HG03280 (cell line): ENCODE results near the gene IGF1R.

ENCODE experiments used
- ATAC-seq: cut with Tn5 transposase; IDR thresholded peaks from one replicate; pipeline ENCODE4 v1.9.1; 2021; ENCODE audit warnings: mild to moderate bottlenecking, moderate library complexity; ENCODE audit not compliant: unreplicated experiment

IGF1R gene

DNA sequence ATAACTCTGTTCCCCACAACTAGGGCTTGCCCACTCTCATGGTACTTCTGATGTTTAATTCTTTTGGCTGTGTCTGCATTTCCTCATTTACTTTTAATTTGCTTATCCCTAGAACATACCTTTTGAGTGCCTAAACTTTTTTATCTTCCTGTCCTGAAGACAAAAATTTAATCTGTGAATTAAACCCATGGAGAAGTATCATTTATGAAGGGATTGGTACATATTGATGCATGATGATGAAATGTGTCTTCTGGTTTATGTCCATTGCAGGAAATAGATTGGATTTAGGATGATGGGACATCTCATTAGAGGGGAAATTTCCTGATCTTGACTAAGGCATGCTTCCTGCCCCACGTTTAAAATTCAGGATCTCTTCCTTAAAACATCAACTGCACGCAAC, 249.8 kb downstream of the IGF1R start:
- no peak for ATAC-seq

DNA sequence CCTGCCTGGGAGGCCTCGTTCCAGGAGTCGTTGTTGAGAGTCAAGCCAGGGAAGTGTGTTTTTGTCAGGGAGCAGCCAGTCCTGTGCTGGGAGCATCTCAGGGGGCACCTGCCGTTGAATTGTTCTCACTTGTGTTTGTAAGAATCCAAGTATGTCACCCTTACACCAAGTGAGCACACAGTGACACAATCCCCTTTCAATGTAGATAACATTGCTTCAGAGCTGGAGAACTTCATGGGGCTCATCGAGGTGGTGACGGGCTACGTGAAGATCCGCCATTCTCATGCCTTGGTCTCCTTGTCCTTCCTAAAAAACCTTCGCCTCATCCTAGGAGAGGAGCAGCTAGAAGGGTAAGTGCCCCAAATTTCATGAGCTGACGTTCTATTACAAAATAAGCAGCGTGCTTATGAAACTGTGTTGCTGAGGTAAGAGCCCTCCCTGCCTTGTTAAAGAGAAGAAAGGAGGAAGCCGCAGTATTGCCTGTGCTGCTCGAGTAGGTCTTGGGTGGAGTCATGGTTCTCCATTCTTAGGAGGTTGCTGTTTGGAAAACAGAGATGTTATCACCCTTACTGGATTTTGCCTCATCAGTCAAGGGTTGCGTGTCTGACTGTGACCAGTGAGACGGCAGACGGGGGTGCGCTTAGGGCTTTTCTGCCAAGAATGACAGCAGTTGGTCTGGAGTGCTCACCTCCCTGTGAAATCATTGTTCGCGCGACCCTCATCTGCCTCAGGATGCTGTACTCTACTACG, 251.1 kb downstream of the IGF1R start:
- no peak for ATAC-seq

DNA sequence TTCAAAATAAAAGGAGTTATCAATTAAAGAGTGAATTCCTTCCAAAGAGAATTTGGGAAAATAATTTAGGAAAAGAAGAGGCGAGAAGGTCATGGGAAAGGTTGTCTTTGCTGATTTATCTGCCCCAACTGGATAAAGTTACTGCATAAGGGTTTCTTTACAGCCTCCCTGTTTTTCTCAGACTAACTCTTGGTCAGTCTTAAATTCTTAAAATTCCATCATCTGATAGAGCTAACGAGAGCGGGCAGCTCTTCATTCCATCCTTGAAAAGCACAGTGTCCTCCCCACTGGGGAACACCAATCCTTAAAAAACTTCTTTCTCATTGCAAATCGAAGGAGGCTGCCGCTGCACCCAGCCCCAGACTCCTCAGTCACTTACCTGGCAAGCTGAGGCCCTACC, 252.0 kb downstream of the IGF1R start:
- ATAC-seq, result no peak

DNA sequence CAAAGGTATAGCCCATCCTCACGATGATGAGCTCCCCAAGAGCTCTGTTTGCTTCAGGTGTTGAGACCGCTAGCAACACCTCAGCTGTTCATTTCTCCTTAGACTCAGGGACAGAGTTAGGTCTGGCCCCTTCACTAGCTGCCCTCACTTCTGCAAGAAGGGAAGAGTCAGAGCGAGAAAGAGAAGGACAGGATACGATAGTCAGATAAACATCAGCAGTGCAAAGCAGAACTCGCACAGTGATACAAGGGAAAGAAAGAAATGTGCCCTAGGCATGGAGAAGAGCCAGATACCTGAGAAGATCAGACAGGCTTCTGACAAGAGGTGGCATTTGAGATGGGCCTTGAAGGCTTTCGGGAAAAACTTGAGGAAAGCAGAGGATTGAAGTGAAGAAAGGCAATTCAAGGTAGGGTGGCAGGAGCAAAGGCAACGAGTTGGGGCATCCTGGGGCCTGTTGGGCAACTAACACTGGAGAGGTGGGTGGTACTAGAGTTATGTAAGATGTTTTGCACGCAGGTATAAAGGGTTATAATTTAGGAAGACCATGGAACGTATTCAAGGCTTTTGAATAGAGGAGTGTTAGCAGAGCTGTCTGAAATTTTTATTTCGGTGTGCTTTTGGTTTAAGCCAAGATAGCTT, 253.2 kb downstream of the IGF1R start:
- ATAC-seq, result no peak

DNA sequence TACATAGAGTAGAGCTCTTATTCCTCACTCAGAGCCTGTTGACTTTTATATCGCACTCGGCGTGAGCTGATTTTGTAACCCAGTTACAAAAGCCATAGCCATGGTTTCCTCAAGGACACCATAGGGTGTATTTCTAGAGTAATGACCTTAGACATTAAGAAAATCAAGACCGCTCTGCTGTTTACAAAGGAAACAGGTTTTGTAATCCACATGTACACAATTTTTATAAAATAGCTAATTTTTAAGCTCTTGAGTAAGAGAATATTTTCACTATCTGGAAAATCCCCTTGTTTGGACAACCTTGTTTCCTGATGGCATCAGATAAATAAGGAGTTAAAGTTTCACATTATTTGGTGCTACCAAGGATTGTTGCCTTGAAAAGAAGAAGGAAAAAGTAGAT, 254.6 kb downstream of the IGF1R start:
- ATAC-seq, result no peak

DNA sequence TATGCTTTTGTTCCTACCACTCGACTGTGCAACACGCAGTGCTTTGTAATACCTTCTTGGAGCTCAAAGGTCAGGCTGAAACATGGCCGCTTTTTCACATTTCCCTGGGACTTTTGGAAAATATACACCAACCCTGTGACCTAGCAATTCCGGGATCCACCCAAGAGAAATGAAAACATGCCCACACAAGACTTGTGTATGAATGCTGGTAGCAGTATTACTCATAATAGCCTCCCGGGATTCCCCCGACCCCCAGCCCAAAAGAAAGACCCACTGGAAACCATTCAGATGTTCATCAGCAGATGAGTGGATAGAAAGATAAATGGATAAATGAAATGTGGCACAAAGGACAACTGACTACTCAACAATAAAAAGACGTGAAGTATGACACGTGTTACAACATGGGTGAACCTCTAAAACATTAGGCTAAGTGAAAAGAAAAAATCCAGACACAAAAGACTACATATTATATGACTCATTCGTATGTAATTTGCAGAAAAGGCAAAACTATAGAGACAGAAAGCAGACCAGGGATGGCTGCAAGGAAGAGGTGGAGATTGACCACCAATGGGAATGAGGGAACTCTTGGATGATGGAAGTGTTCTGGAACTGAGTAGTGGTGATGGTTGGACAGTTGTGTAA, 255.2 kb downstream of the IGF1R start:
- ATAC-seq, result no peak

DNA sequence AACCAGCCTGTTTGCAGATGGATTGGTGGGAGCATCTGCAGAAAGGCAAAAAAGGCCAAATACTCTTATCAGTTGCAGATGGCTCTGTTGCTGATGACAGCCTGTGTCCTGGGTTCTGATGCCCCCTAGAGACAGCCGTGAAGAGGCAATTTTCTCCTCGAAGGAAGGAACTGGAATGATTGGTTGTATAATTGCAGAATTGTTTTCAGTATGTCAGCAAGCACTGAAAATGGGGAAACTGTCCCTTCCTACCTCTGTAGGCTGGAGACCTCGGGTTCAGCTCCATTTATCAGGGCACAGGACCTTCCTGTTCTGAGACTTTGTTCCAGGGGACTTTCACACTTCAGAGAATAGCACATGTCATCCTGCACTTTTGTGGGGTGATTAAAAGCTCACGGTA, 256.2 kb downstream of the IGF1R start:
- ATAC-seq, result no peak

DNA sequence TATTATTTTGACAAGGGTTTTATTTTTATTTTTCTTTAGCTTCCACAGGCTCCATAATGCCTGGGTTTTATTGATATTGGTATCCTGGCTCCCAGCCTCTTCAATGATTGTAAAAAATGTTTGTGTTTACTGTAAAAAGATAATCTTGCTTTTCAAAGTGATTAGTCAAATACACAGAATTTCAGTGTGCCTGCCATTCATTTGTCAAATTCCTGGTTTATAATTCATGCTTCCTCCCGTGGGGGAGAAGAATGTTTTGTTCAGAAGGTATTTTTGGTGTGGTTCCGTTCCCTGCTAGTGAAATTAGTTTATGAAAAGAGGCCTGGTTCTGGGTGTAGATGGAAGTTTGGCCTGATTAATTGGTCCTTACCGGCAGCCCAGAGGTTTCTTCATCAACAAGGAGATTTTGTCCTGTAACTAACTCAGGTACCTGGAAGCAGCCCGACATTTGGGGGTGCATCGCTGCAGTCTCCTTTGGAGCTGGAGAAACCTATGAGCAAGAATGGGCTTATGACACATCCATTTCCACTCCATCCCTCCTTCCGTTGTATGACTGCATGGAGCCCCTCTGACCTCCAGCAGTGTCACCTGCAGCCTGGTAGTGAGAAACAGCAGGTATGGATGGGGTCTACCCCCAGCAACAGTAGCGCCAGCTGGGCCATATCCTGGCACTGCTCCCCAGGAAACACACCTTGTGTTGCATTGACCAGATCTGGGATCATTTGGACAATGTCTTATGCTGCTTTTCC, 257.8 kb downstream of the IGF1R start:
- ATAC-seq, result no peak

DNA sequence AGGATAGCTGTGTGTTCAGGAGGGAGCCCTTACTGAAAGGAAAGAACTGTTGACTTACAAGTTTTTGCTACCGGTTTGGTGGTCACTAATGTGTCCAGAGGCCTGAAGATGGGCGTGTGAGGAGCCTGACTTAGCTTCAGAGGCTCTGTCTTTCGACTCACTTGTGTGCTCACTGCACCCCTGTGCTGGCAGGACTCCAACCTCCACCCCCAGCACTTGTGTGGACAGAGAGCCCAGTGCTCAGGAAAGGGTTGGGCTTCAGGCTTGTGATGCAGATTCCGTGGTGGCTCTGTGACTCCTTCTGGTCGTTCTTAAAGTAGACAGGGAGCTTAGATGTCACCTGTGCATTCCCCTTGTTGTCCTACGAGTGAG, 258.4 kb downstream of the IGF1R start:
- ATAC-seq, result no peak

DNA sequence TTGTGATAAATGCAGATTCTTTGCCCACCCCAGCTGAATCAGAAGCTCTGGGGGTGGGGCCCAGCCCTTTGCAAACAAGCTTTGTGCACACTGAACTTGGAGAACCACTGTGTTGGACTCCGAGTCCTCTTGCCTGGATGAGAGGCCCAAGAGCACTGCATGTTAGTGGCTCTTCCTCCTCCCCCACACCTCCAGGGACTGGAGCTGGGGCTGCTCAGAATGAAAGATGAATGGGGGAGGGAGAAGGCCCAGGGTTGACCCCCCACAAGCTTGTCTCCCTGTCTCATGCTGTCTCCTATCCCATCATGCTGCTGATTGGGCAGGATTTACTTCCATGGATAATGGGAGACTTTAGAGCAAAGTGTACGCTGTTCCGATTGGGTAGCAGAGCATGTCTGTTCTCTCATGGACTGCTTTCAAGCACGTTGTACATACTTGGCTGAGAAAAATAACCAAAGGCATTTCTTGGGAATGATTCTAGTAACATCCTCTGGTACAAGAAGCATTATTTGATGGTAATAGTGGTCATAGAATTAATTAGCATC, 259.7 kb downstream of the IGF1R start:
- ATAC-seq, result no peak

DNA sequence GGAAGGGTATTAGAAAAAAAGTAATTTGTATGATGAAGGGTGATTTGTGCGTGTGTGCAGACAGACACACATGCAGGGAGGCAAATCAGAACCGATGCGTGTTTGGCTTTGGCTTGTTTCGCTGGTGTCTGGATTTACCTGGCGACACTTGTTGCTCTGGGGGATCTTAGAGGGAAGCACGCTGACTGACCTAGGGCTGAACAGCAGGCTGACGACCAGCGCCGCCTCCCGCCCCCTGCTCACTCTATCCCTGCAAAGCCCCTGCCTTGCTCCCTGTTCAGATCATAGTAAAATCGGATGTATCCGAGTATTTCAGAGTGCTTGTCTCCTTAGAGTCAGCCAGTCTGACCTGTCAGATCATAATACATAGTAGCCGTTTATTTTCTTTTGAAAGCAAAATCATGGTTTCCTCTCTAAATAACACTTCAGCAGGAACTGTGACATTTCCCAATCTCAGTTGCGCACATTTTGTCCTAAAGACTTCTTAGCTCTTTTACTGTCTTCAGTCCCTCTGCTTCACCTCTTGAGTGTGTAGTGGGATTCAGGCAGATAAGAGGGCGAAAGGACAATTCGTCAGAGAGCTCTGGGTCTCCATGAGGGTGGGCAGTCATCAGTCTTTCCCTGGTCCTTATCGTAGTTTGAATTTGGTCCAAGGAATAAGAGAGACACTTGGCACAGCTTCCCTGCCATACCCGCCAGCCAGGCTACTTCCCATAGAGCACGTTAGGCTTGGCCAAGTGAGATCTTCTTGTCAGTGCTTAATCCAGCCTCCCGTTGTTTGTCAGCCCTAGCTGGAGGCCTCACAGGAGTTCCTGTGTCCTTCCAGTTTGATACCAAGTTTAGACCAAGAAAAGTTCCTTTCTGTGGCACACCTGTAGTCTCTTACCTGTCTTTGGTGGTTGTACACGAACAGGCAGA, 261.9 kb downstream of the IGF1R start:
- no peak for ATAC-seq

DNA sequence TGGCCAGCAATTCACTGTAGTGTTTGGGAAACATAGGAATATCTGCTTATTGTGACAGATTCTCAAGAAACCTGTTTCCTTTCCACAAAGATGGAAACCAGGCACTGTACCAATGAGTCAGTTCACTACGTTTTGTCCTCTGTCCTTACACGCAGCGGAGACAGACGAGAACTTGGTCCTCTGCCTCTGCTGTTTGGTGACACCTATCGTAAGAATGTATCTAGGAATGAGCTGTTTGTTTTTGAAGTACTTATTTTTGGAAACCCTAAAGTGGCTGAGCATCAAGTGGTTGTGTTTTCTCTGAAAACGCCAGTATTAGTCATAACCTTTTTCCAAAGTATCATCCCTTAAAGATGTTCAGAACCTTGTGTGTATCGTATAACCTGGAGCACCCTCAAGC, 266.3 kb downstream of the IGF1R start:
- ATAC-seq, result no peak

DNA sequence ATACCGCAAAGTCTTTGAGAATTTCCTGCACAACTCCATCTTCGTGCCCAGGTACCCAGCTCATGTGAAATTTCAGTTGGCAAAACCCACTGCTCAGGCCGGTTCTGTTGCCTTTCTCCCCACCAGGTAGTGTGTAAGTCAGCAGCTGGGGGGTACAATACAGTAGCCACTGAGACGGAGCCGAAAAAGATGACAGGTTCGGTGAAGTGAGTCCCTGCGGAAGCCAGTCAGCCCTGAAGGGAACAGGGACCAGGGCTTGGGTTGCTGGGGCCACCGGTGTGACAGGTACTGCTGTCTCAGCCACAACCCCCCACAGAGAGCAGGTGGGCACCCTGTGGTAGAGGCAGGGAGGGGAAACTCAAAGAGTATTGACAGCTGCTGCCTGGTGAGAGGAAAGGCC, 268.5 kb downstream of the IGF1R start:
- no peak for ATAC-seq

DNA sequence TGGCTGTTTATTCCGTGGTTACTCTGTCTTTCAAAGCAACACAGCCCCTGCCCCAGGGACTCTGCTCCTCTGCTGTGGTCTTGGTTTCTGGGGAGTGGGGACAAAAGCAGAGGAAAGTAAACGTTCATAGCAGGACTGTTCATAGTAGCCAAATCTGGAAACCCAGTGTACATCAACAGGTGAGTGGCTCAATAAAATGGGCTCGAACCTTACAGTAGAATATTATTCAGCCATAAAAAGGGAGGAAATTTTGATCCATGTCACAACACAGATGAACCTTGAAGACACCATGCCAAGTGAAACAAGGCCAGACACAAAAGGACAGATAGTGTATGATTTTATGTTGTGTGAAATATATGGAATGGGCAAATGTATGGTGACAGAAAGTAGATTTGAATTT, 269.1 kb downstream of the IGF1R start:
- ATAC-seq, result no peak

DNA sequence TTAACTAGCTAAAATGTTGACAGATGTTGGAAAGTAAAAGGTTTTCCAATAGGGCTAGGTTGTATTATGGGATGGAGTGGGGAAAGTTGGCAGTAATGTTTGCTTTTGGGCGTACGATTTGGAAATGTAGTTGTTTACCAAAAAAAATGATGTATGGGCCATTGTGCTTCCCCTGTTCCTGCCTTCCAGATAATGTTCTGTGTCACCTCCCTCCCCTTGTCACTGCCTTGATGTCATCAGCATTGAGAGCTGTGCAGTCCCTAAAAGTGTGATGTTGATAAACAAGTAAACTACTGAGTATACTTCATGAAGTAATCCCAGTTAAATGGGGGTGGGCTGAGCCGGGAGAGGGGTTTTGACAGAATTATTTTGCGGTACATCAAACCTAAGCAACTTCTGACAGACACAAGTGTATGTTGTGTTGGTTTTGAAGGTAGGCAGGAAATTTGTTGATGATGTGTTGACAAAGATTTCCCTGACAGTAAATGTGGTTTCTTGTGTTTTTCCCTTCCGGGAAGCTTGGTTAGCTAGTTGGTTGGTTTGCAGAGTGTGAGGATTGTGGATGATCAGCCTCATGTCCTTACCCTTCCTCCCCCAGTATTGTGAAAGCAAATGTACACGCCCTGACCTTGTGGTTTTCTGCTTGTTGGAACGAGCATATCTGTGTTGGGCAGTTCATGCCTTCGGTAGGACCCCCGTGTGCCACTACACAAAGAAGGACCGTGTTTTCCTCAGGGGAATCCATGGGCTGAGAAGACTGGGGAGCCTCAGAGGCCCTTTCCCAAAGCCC, 271.9 kb downstream of the IGF1R start:
- ATAC-seq, result no peak

DNA sequence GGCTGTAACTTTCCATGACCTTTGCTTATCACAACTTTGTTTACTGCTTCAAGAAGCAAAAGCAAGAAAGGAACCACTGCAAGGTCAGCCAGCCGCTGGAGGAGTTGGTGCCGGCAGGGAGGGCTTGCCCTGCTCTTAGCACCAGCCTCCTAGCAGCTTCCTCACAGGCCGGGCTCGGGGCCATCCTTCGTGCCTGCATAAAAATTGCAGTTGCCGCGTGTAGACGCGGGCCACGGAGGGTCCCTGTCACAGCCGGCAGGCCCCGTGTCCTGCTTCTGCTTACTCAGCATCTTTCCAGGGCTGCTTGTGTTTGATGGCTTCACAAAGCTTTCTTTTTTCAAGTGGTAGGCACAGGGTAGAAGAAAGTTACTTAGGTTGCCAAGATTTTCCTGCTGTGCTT, 274.8 kb downstream of the IGF1R start:
- ATAC-seq, result no peak

DNA sequence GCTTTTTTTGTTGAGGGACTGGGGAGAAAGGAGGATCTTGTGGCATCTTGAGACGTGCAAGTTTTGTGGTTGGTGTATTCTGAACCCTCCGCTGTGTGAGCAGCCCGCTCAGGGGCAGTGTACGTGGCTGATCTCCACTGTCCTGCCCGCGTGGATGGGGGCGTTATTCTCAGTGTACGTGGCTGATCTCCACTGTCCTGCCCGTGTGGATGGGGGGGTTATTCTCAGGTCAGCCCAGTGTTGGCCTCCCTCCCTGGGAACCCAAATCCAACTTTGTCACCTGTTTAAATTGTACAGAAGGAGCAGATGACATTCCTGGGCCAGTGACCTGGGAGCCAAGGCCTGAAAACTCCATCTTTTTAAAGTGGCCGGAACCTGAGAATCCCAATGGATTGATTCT, 275.2 kb downstream of the IGF1R start:
- ATAC-seq, result no peak

DNA sequence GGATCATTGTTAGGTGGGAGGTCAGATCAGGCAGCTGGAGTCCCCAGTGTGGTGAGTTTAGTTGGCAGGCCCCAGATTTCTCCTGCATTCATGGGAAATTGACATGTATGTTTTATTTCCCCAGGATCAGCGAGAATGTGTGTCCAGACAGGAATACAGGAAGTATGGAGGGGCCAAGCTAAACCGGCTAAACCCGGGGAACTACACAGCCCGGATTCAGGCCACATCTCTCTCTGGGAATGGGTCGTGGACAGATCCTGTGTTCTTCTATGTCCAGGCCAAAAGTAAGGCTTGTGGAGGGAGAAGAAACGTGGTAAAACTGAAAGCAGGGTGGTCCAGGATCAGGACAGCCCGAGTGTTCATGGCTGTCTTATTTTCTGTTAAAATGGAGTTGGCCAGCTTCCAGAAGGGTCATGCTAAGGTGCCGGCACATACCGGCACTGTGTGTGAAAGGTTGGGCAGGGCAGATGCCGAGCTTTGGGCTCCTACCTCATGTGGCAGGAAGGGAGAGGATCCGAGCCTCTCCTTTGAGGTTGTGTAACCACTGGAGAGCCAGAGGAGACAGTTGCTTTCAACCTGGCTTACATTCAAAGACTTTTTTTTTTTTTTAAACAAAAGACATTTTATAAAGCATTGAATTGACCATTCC, 276.2 kb downstream of the IGF1R start:
- ATAC-seq, result no peak

DNA sequence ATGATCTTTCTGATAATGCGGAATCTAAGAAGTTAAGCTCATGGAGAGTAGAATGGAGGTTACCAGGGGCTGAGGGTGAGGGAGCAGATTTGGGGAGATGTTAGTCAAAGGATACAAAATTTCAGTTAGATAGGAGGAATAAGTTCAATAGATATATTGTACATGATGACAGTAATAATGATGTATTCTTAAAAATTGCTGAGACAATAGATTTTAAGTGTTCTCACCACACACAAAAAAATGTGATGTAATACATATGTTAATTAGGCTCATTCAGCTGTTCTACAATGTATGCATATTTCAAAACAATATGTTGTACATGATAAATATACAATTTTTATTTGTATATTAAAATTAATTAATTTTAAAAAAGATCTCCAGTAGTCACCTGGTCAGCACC, 277.9 kb downstream of the IGF1R start:
- ATAC-seq, result no peak
